ENCODE data around the gene LCE3B.
"Not testable (repeated sequence)": the region's sequence is repeated elsewhere in the genome, so short reads cannot be mapped to it uniquely, and the experiment has no call there.

LCE3B gene

GRCh38 chr1:152613511-152613910, at the start of gene LCE3B:
TSS of gene LCE3B (plus strand) at chr1:152613811. CDS start at chr1:152613811, 0 bp downstream.
- no peak for DNase-seq (ENCODE audit: low read depth)

GRCh38 chr1:152565115-152565514, 48.5 kb upstream of the LCE3B start:
- no peak for DNase-seq (ENCODE audit: low read depth)

- no peak for DNase-seq (ENCODE audit: low read depth)
Observed at GRCh38 chr1:152565535-152566215, 47.9 kb upstream of the LCE3B start.

GRCh38 chr1:152566681-152567080, 46.9 kb upstream of the LCE3B start, which contains the start of gene LCE3E:
TSS of gene LCE3E (minus strand) at chr1:152566780. CDS start at chr1:152566208, 572 bp downstream.
- DNase-seq (ENCODE audit: low read depth): no peak

- DNase-seq (ENCODE audit: low read depth): no peak
Observed at GRCh38 chr1:152577168-152577567, 36.4 kb upstream of the LCE3B start.

GRCh38 chr1:152579526-152579925, 34.1 kb upstream of the LCE3B start:
- not testable (repeated sequence) for DNase-seq (ENCODE audit: low read depth)

GRCh38 chr1:152580433-152580832, 33.2 kb upstream of the LCE3B start, which contains the start of gene LCE3D:
TSS of gene LCE3D (minus strand) at chr1:152580516. CDS start at chr1:152579936, 580 bp downstream.
- DNase-seq (ENCODE audit: low read depth): no peak

- no peak for DNase-seq (ENCODE audit: low read depth)
Observed at GRCh38 chr1:152582647-152583046, 31.0 kb upstream of the LCE3B start.

GRCh38 chr1:152585586-152585985, 28.0 kb upstream of the LCE3B start:
- DNase-seq (ENCODE audit: low read depth): no peak

GRCh38 chr1:152596986-152597385, 16.6 kb upstream of the LCE3B start:
- DNase-seq (ENCODE audit: low read depth): no peak

- no peak for DNase-seq (ENCODE audit: low read depth)
Observed at GRCh38 chr1:152599934-152600333, 13.7 kb upstream of the LCE3B start, which contains the start of gene LCE3C. TSS of gene LCE3C (plus strand) at chr1:152600234. CDS start at chr1:152600732, 498 bp downstream.

- DNase-seq (ENCODE audit: low read depth): no peak
Observed at GRCh38 chr1:152621993-152622392, 8.4 kb downstream of the LCE3B start.

GRCh38 chr1:152622803-152623202, 9.2 kb downstream of the LCE3B start, which contains the start of gene LCE3A:
TSS of gene LCE3A (minus strand) at chr1:152623103. CDS start at chr1:152623103, 0 bp downstream.
- DNase-seq (ENCODE audit: low read depth): no peak

- DNase-seq (ENCODE audit: low read depth): no peak
Observed at GRCh38 chr1:152623203-152623844, 9.7 kb downstream of the LCE3B start.

GRCh38 chr1:152626744-152627143, 13.1 kb downstream of the LCE3B start:
- no peak for DNase-seq (ENCODE audit: low read depth)

GRCh38 chr1:152630596-152630995, 17.0 kb downstream of the LCE3B start:
- no peak for DNase-seq (ENCODE audit: low read depth)

GRCh38 chr1:152640351-152640750, 26.7 kb downstream of the LCE3B start:
- no peak for DNase-seq (ENCODE audit: low read depth)

GRCh38 chr1:152643945-152644344, 30.3 kb downstream of the LCE3B start:
- no peak for DNase-seq (ENCODE audit: low read depth)

GRCh38 chr1:152645146-152645545, 31.5 kb downstream of the LCE3B start:
- no peak for DNase-seq (ENCODE audit: low read depth)

GRCh38 chr1:152646656-152647055, 33.0 kb downstream of the LCE3B start:
- no peak for DNase-seq (ENCODE audit: low read depth)

GRCh38 chr1:152654110-152654509, 40.5 kb downstream of the LCE3B start:
- peak; percentile 4 for DNase-seq (ENCODE audit: low read depth)

- DNase-seq (ENCODE audit: low read depth): no peak
Observed at GRCh38 chr1:152656459-152656858, 42.8 kb downstream of the LCE3B start.

GRCh38 chr1:152657677-152658076, 44.1 kb downstream of the LCE3B start:
- no peak for DNase-seq (ENCODE audit: low read depth)

Measured in non-pigmented ciliary epithelial cell (primary cell).